HG03025 (cell line): Measurements from ENCODE around the gene SAMHD1.
"Not testable (repeated sequence)": the region's sequence is repeated elsewhere in the genome, so short reads cannot be mapped to it uniquely, and the experiment has no call there.

Source experiments
- ATAC-seq: cut with Tn5 transposase; IDR thresholded peaks from one replicate; pipeline ENCODE4 v1.9.1; 2021; ENCODE audit warnings: mild to moderate bottlenecking, moderate library complexity; ENCODE audit not compliant: unreplicated experiment, low FRiP score

Gene SAMHD1

DNA sequence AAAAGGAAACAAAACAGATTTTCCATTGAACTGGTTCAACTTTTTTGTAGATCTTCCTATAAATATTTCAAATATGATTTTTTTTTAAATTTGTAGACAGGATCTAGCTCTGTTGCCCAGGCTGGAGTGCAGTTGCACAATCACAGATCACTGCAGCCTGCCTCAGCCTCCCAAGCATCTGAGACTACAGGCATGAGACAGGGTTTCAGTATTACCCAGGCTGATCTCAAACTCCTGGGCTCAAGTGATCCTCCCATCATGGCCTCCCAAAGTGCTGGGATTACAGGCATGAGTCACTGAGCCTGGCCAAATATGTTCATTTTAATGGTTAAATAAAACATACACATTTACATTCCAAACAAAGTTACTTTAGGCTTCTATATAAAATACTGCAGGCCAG lies 33.6 kb downstream of the SAMHD1 start:
- ATAC-seq: no peak

DNA sequence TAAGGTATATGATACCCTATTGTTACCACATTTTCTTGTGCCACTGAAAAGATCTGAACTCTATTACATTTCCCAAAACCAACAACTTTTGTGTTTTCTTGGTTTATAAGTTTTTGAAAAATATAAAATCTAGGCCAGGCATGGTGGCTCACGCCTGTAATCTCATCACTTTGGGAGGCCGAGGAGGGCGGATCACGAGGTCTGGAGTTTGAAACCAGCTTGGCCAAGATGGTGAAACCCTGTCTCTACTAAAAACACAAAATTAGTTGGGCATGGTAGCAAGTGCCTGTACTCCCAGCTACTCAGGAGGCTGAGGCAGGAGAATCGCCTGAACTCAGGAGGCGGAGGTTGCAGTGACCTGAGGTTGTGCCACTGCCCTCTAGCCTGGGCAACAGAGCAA lies 34.3 kb downstream of the SAMHD1 start:
- ATAC-seq: no peak

DNA sequence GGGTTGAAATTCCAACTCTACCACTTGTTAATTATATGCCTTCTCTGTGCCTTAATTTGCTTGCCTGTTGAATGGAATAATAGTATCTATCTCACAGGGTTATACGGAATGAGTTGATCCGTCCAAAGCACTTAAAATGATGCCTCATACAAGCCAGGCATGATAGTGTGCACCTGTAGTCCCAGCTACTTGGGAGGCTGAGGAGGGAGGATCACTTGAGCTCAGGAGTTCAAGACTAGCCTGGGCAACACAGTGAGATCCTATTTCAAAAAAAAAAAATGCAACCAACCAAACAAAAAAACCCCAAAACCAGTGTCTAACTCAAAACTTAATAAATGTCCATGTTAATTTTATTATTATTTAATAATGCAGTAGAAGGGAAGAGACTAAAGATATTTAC lies 35.3 kb downstream of the SAMHD1 start:
- ATAC-seq: no peak

DNA sequence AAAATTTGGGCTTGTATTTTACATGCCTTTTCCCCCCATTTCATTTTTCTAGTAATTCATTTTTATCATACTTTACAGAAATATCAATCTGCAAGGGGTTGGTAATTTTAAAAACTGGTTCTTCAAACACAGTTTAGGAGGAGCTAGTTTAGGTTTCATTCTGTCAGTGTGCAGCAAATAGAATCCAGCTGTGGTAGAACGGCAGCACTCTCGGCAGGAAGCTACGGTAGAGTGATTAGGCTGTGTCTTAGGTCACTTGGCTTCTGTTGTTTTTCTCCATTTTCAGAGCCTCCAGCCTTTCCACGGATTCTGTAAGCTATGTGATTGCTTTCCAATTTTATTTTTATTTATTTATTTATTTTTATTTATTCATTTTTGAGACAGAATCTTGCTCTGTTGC lies 42.9 kb downstream of the SAMHD1 start:
- no peak for ATAC-seq

DNA sequence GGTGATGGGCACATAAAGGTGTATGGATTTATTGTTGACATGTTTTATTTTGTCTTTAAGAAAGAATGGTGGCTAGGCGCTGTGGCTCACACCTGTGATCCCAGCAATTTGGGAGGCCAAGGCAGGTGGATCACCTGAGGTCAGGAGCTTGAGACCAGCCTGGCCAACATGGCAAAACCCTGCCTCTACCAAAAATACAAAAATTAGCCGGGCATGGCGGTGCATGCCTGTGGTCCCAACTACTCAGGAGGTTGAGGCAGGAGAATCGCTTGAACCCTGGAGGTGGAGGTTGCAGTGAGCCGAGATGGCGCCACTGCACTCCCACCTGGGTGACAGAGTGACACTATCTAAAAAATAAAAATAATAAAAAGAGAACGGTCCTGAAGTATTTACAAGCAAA lies 45.4 kb downstream of the SAMHD1 start:
- ATAC-seq: not testable (repeated sequence)

DNA sequence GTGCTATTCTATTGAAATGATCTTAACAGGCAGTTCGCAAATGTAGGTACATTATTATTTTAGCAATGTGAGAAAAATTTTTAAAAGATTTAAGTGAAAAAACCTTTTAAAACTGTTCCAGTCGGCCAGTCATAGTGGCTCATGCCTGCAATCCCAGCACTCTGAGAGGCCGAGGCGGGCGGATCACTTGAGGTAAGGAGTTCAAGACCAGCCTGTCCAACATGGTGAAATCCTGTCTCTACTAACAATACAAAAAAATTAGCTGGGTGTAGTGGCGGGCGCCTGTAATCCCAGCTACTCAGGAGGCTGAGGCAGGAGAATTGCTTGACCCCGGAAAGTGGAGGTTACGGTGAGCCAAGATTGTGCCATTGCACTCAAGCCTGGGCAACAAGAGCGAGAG lies 45.9 kb downstream of the SAMHD1 start:
- ATAC-seq: not testable (repeated sequence)

DNA sequence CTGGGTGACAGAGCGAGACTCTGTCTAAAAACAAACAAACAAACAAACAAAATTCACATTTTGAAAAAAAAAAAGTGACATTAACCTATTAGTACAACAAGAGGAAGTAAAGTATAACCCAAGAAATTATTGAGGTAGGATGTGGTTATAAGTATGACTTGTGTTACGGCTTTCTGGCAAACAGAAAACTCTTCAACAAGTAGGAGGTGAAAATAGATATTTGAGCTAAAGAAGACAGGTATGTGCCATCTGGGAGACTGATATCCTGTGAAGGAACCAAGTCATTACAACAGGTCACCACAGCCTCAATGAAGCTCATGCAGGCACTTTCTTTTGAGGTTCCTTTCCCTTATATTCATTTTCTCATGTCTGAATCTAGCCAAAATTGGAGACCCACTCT lies 46.8 kb downstream of the SAMHD1 start:
- no peak for ATAC-seq

DNA sequence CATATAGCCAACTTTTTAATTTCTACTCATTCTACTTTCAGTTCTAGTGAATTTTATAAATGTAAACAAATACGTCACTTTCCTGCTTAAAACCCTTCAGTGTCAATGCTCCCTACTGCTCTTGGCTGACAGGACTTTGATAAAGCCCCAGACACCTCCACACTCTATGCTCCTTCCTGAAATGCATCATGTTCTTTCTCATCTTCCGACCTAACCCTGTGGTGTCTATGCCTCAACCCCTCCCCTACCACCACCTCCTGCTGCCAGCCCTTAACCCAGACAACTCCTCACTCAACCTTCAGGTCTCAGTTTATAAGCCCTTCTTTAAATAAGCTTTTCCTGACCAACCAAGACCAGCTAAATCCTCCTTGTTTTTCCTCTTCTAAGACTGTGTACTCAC lies 56.5 kb downstream of the SAMHD1 start:
- ATAC-seq: no peak

DNA sequence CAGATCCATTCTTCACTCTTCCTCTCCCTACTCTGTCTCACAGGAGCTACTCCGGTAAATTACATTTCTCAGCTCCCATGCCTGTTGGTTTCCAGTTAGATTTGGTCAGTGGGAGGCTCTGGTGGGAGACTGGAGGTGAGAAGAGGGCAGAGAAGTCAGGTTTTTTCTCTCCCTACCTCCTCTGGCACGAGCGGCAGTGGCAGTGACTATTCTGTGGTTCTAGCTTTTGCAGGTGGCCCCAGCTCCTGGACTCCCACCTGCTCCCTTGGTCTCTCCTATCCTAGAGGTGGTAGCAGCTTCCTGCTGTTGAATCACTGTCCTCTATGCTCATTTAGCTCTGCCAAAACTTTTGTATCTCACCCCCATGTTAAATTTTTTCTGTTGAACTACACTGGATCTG lies 57.7 kb downstream of the SAMHD1 start:
- no peak for ATAC-seq

DNA sequence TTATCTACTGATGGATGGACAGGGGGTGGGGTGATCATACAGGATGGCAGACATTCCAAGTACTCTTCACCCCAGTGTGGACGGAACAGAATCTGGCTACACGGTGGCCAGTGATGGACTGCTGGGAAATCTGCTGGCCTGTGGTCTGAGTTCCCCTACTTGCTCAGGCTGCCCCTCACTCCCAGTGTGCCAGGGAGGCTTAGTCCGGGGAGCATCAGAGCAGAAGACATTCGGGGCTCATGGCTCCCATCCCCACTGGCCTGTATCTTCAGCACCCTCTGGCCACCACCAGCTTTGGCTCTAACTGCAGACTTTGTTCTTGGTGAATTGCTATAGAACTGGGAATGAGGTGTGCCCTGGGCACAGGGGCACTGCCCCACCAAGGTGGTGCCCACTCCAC lies 60.3 kb downstream of the SAMHD1 start:
- no peak for ATAC-seq

DNA sequence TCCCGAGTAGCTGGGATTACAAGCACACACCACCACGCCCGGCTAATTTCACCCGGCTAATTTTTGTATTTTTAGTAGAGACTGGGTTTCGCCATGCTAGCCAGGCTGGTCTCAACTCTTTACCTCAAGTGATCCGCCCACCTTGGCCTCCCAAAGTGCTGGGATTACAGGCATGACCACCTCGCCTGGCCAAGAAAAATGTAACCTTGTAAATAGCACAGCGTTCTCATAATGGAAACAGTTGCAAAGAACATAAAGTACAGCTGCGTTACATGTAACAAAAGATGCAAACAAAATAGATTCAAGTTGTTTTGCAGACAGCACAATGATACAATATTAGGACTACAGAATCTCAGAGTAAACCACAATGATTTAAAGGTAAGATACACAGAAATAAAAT lies 60.9 kb downstream of the SAMHD1 start:
- ATAC-seq: no peak

DNA sequence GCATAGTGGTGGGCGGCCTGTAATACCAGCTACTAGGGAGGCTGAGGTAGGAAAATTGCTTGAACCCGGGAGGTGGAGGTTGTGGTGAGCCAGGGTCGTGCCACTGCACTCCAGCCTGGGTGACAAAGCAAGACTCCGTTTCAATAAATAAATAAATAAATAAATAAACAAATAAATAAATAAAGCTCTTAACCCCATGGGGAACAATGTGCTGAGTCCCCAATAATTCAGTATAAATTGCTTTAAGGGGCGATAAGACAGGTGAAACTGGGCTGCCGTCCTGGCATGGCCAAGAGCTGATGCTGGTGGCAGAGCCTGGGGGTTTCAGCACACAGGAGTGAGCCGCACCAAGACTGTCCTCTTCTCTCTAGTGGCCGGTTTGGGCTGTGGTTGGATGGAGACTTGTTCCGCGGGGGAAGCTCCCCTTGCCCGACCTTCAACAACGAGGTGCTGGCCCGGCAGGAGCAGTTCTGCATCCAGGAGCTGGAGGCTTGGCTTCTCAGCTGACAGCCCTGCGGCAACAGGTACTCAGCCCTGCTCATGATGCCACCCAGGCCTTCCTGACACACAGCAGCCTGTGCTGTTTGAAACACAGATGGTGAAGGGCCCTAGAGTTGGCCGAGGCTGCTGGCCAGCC lies 62.5 kb downstream of the SAMHD1 start:
- no peak for ATAC-seq

DNA sequence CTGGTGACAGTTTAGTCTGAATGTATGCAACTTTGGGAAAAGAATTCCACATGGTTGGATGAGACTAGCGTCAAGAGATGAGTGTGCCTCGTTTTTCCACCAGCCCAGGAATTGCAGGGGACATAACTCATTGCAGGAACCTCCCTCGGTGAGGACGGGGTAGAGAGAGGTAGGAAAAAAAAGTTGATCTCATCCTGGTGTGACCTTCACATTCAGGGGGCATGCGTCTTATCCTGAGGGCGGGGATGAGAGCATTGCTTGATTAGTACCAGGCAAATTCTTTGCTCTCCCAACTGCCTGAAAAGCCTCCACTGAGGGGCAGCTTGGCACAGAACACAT lies 63.8 kb downstream of the SAMHD1 start:
- no peak for ATAC-seq

DNA sequence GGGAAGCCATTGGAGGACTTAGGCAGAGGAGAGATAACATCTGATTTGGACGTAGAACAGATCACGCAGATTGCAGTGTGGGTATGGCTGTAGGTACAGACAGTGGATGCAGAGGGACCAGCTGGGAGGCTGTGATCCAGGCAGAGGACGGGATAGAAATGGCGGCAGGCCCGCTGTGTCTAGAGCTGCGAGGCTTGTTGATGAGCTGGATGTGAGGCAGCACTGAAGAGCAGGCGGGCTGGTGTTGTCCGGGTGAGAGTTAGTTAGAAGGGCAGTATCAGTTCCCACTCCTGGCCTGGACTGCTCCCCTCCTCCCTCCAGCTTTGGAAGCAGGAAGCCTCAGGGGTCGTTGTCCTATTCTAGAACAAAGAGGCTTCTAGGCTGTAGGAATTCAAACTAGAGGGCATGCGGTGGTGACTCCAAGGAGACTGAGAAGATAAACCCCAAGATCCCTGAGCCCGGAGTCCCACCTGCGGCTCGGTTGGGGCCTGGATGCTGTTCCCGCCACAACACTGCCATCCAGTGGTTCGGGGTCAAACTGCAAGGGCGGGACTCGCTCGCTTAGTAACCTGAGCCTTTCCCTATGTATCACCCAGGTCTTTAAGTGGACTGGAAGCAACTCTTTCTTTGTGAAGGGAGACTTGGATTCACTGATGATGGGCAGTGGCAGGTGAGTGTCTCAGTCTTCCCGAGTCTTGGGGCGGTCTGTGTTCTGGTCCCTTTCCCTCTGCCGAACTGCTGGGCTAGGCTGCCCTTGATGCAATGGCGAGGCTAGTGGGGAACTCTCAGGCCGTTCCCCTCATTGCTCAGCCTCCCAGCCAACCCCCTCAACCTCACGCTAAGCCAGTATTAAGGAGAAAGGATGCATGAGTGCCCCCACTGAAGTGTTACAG lies 64.4 kb downstream of the SAMHD1 start:
- no peak for ATAC-seq

DNA sequence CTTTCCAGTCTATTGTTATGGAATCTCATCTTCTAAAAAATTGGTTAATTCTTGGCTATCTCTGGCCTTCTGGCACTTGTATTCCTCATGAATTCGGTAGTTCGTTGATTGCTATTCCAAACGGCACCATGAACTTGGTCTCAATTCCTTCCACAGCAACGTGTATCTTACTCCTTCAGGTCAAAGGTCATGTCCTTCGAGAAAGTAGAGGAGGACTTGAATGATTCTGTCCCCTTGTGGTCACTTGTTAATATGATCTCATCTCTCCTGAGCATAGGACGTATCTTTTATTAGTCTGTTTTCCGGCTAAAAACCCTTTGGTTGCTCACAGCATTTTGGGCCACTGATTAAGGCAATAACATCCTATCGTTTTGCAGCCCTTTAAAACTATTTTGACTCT lies 66.2 kb downstream of the SAMHD1 start:
- no peak for ATAC-seq

DNA sequence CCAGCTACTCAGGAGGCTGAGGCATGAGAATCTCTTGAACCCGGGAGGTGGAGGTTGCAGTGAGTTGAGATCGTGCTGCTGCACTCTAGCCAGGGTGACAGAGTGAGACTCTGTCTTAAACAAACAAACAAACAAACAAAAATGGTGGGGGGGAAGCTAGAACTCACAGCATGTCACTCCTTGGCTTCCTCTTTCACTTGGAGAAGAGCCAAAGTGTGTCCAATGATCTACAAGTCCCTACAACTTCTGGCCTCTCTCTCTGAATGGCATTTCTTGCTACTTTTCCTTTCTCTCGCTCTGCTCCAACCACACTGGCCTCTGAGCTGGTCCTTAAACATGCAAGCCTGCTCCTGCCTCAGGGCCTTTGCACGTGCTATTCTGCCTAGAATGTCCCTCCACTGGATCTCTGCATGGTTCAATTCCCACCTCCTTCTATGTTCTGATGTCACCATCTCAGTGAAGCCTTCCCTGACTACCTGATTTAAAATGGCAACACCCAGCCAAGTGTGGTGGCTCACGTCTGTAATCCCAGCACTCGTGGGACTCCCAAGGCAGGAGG lies 67.5 kb downstream of the SAMHD1 start:
- ATAC-seq: no peak

DNA sequence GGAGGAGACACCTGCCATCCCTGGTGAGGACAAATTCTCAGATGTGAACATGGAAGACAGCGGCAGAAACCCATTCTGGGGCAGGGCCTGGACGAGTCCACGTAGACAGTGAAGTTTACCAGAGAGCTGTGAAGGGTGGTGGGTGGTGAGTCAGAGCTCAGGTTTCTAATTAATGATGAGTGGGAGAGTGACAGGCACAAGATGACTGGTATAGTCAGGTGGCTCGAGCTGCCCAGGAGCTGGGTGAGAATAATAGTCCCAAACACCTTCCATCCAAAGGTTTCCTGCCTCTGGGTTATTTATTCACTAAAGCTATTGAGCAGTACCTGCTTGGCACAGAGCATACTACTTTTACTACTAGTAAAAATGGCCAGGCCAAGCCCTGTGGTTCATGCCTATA lies 69.6 kb downstream of the SAMHD1 start:
- no peak for ATAC-seq

DNA sequence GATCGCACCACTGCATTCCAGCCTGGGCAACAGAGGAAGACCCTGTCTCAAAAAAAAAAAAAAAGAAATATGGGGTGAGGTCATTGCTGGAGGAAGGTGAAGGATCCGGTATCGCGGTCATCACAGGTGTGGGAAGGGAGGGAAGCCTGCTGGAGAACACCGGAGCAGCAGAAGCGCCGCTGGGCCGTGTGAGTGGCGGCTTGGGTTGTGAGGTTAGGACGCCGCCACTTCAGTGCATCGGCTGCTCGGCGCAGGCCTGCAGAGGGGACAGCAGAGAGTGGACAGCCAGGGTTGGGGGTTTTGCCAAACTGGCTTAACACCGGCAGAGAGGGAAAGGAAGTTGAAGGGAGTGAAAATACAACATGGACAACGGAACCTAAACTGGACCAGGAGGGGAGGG lies 70.2 kb downstream of the SAMHD1 start:
- ATAC-seq: no peak

DNA sequence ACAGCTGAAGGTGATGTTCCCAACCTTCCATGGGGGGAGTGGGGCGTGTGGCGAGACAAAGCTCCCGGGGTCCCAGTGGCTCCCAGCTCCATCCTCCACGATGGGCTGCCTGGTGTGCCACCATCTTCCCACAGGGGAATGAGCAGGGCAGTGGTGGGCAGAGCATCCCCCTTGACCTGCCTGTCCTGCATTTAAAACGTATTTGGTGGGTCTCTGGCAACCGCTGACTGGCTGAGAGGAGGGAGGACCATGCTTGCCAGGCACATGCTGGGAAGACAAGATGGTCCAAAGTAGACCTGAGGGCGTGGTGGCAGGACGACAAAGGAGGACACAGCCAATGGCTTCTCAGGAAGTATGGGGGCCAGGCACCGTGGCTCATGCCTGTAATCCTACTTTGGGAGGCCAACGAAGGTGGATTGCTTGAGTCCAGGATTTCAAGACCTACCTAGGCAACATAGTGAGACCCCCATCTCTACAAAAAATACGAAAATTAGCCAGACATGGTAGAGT lies 70.7 kb downstream of the SAMHD1 start:
- no peak for ATAC-seq

DNA sequence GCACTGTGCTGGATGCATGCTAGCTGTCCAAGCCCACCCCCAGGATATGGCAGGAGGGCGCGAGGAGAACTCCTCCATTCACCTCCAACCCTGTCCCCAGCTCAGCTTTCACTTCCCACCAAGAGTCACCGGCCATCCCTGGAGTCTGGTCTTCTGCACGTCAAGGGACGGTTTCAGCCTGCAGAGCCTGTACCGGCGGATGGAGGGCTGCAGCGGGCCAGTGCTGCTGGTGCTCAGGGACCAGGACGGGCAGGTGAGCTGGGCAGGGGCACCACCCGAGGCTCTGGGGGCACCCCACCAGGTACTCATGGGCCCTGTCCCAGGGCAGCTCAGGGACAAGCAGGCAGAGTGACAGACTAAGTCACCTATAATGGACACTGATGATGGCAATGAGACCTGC lies 72.6 kb downstream of the SAMHD1 start:
- ATAC-seq: no peak

DNA sequence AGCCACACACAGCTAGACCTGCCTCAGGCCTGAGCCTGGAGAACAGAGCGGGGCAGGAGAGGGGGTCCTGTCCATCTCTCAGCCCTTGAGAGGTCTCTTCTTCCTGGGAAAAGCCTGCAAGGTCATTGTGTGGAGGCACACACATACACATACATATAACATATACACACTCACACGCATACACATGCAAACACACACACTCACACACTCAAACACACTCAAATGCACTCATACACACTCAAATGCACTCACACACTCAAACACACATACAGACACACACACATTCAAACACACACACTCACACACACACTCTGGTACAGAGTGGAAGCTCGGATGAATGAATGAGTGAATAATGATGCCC lies 75.1 kb downstream of the SAMHD1 start:
- no peak for ATAC-seq
